ENCODE data around the gene TEFM.

TEFM gene

GRCh38 chr17:30864636-30865035 lies 41.4 kb downstream of the TEFM start:
- ChIA-PET CTCF (no interaction called here), POLR2A (no interaction called here)
- DNase-seq (ENCODE audit: extremely low spot score), result no peak
- TF ChIP-seq CTCF (IDR thresholded peaks at IDR 0.05; ENCODE audit: control extremely low read depth, extremely low read depth, low read depth, missing control alignments), result no peak

GRCh38 chr17:30858556-30859250 lies 47.3 kb downstream of the TEFM start:
- CTCF ChIA-PET, result interaction anchor here (0.8 to 1.3 kb wide), 4 partner anchors 9 to 34 kb away, joined by 3 to 5 read pairs (median 4); partner anchors contain the start of gene CRLF3
- no peak for DNase-seq (ENCODE audit: extremely low spot score)
- POLR2A ChIA-PET, result no interaction called here
- TF ChIP-seq CTCF (IDR thresholded peaks at IDR 0.05; ENCODE audit: control extremely low read depth, extremely low read depth, low read depth, missing control alignments), result no peak

- TF ChIP-seq CTCF (IDR thresholded peaks at IDR 0.05; ENCODE audit: control extremely low read depth, extremely low read depth, low read depth, missing control alignments), result no peak
- DNase-seq (ENCODE audit: extremely low spot score), result no peak
- ChIA-PET CTCF (interaction anchor here (1.0 to 1.7 kb wide), 2 partner anchors 23 to 29 kb away, joined by 3 to 5 read pairs; no protein-coding TSS in a partner anchor), POLR2A (no interaction called here)
Measured at GRCh38 chr17:30854146-30854545, 51.9 kb downstream of the TEFM start.
